ENCODE results near the gene MICALL1. TPM values are rescaled to one million over a fixed set of nuclear protein-coding genes. Genes with fewer than 3 reads are reported as not detected.

MICALL1 gene
- total and polyA plus RNA-seq, 9 of the 15 experiments (the other 6 are each of a cell fraction or from before 2014, with no cell fraction given): 0.32 to 21.5 (median 6.1) TPM

DNA sequence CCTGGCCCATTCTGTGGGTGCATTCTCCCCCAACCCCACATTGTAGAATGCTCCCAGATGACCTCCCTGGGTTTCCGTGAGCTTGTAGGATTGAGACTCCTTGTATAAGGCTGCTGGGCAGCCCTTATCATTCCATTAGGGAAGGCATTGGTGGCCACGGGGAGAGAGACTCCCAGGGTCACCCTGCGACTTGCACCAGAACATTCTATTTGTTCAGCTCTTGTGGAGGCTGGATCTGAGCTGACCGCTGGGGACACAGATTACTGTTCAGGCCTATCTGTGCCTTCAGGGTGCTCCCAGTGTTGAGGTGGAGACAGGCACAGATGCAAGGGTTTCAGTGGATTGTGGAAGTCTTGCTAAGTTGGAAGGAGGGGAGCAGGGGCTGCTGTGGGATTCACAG is 17.8 kb downstream of the MICALL1 start (continued):
- TF ChIP-seq GTF3C2 (IDR thresholded peaks at IDR 0.05; ENCODE audit: borderline replicate concordance, extremely low read depth, insufficient read length): no peak
- no peak for TF ChIP-seq PTTG1 (tag; IDR thresholded peaks at IDR 0.05; ENCODE audit: low read depth)
- no peak for TF ChIP-seq ZNF121 (CRISPR knock-in tag; conservative IDR thresholded peaks at IDR 0.05)
- no peak for TF ChIP-seq ILF3 (IDR thresholded peaks at IDR 0.05; ENCODE audit: borderline replicate concordance)
- TF ChIP-seq, protein P1, sequence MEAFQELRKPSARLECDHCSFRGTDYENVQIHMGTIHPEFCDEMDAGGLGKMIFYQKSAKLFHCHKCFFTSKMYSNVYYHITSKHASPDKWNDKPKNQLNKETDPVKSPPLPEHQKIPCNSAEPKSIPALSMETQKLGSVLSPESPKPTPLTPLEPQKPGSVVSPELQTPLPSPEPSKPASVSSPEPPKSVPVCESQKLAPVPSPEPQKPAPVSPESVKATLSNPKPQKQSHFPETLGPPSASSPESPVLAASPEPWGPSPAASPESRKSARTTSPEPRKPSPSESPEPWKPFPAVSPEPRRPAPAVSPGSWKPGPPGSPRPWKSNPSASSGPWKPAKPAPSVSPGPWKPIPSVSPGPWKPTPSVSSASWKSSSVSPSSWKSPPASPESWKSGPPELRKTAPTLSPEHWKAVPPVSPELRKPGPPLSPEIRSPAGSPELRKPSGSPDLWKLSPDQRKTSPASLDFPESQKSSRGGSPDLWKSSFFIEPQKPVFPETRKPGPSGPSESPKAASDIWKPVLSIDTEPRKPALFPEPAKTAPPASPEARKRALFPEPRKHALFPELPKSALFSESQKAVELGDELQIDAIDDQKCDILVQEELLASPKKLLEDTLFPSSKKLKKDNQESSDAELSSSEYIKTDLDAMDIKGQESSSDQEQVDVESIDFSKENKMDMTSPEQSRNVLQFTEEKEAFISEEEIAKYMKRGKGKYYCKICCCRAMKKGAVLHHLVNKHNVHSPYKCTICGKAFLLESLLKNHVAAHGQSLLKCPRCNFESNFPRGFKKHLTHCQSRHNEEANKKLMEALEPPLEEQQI (IDR thresholded peaks at IDR 0.05): no peak
- no peak for TF ChIP-seq IFI16 (CRISPR knock-in tag; IDR thresholded peaks at IDR 0.05)
- TF ChIP-seq TAF7 (tag; IDR thresholded peaks at IDR 0.05): no peak

Measured in K562 (cell line).